ENCODE measurements around the gene TYMS. TPM values are rescaled to one million over a fixed set of nuclear protein-coding genes. Genes with fewer than 3 reads are reported as not detected.

TYMS gene
- total and polyA plus RNA-seq, 9 of the 15 experiments (the other 6 are each of a cell fraction or from before 2014, with no cell fraction given), result 69.1 to 409 (median 175) TPM

- TF ChIP-seq ZNF518B (CRISPR knock-in tag; IDR thresholded peaks at IDR 0.05) (no peak), CHAMP1 (IDR thresholded peaks at IDR 0.05) (no peak), CBFA2T3 (IDR thresholded peaks at IDR 0.05) (peak; percentile 50), HOXB6 (CRISPR knock-in tag; IDR thresholded peaks at IDR 0.05; ENCODE audit: borderline replicate concordance) (no peak), TRIM24 (IDR thresholded peaks at IDR 0.05) (no peak), GTF2E2 (tag; IDR thresholded peaks at IDR 0.05) (no peak), THAP12 (CRISPR knock-in tag; IDR thresholded peaks at IDR 0.05) (no peak), MAZ (CRISPR knock-in tag; conservative IDR thresholded peaks at IDR 0.05 in 1 of 2, IDR thresholded peaks at IDR 0.05 in 1 of 2) (no peak), MYNN (IDR thresholded peaks at IDR 0.05) (no peak), MYNN (CRISPR knock-in tag; IDR thresholded peaks at IDR 0.05) (no peak), SMAD4 (CRISPR knock-in tag; conservative IDR thresholded peaks at IDR 0.05) (0 out of 2 replicates have a peak, but pooled peaks have one; percentile 18), RREB1 (CRISPR knock-in tag; IDR thresholded peaks at IDR 0.05) (no peak), PKNOX1 (IDR thresholded peaks at IDR 0.05) (no peak)
These were observed 41.7 kb upstream of the TYMS start (continued) for GRCh38 chr18:615773-616172.
